Epidermal melanocyte (primary cell): Measurements from ENCODE around the gene NID1.
"Not testable (repeated sequence)": the region's sequence is repeated elsewhere in the genome, so short reads cannot be mapped to it uniquely, and the experiment has no call there.

Experiments used
- DNase-seq: peaks from one replicate; pipeline ENCODE4 v3.0.0; 2011; ENCODE audit warnings: low spot score; ENCODE audit not compliant: insufficient read length

NID1 gene

DNA sequence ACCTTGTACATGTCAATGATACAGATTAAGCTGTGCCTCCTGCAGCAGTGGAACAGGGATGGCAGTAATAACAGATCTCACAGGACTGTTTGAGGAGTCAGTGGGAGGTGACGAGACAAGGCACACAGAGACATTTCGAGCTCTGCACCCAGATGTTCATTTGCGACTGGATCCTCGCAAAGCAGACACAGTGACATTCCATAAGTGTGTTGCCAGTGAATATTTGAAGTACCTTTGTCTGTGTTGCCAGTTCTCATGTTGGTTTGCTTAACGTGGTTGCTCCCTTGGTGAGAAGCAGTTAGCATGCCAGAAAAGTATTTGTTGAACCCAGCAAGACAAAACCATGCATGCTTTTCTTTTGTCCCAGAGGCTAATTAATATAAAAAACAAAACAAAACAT, 67.0 kb downstream of the NID1 start:
- DNase-seq, result no peak

DNA sequence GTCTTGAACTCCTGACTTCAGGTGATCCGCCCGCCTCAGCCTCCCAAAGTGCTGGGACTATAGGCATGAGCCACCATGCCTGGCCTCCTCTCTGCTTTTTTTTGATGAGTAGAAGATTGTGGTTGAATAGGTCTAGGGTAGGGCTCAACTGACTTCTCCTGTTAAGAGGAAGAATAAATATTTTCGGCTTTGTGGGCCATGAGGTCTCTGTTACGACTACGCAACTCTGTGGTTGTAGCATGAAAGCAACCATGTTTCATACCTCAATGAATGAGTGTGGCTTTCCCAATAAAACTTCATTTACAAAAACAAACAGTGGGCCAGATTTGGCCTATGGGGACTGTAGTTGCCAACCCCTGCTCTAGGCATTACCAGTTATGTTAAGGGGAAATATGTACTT, 67.8 kb downstream of the NID1 start:
- DNase-seq, result no peak

DNA sequence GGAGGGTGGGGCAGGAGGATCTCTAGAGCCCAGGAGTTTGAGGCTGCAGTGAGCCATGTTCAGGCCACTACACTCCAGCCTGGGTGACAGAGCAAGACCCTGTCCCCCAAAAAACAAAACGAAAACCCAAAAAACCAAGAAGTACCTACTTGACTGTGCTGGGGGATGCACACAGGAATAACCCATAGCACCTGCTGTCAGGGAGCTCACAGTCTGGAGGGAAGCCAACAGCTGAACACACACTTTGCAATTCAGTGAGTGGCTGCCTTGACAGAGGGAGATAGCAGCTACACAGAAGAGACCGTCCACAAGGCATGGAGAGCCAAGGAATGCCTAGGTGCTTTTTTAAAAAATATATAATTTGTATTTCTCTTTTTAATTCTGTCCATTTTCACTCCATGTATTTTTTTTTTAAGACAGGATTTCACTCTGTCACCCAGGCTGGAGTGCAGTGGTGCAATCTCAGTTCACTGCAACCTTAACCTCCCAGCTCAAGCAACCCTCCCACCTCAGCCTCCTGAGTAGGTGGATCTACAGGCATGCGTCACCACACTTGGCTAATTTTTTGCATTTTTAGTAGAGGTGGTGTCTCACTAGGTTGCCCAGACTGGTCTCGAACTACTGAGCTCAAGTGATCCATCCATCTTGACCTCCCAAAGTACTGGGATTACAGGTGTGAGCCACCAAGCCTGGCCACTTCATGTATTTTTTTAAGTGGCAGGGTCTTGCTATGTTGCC, 68.7 kb downstream of the NID1 start:
- no peak for DNase-seq

DNA sequence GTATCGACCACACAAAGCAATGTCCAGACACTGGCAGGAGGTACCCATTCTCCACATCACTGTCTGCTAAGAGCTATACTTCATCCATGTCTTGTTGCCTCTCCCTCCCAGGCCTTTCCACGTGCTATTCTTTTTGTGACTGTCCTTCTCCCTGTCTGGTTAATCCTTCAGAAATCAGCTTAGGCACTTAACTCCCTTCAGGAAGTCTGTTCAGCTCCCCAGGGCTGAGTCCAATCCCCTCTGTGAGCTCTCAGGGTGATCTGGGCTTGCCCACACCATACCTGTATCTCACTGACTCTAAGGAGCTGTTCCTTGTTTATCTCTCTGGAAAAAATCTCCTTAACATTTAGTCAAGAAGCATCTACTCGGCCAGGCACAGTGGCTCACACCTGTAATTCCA, 69.4 kb downstream of the NID1 start:
- DNase-seq, result no peak

DNA sequence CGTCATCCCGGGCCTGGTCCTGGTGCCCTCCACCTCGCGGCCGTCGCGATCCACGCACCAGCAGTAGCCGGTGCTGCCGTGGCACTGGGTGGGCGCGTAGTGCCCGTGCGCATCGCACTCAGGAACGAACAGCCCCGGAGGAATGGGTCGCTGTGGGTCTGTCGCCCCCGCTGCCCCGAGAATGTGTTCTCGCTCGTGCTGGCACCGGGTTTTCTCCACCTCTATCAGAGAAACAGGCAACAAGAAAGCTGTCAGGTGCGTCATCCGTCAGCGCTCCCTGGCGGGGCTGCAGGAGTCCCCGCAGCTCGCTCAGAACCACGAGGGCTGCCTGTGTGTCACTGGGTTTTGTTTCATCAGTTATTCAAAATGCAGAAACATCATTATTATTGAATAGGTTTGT, 71.2 kb downstream of the NID1 start:
- DNase-seq, result no peak

DNA sequence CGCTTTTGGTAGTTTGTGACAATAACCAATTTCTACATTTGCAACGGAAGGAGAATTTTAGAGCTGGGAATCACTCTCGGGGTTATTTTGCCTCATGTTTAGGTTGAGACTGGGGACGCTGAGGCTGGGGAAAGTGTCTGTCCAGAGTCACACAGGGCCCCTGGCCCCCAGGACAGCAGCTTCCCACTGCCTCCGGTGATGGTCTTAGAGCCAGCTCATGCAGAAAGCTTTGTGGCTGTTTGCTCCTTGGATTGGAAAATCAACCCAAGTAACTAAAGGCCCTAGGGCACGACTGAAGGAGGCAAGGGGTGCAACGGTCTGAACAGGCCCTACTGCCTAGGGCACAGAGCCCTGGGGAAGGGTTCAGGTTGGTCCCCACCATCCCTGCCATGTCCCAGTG, 72.0 kb downstream of the NID1 start:
- DNase-seq, result no peak

DNA sequence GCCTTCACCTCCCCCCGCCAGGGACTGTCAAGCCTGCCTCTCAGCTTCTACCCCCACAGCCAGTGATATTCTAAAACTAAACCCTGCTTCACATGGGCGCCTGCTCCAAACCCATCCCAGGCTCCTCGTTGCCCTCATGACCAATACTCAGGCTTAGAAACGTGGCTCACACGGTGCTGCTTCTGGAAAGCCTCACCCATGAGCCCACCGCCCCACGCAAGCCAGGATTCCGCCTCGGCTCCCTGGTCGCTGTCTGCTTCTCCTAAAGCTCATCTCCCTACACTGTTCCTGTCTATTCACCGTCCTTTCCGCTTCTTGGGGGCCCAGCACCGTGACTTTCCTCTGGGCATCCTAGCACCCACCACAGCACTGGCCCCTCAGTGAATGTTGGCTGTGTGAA, 72.5 kb downstream of the NID1 start:
- DNase-seq, result no peak

DNA sequence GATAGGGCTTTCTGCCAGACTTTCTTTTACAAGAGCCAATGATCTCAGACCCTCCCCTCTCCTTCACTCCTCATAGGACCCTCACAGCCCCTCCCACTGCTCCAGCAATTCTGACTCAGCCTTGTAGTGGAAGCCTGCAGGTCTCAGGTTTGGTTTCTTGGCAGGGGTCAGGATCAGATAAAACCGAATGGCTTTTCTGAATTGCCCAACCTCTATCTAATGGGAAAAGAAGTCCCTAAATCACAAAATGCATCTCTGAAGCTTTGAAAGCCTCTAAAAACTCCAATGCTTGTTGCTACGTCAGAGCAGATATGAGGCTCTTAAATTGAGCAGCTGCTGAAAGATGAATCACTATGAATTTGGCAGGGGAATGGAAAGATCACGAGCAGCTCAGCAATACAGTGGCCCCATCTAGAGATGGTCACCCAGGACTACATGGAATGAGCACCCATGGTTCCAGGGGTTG, 74.5 kb downstream of the NID1 start:
- no peak for DNase-seq

DNA sequence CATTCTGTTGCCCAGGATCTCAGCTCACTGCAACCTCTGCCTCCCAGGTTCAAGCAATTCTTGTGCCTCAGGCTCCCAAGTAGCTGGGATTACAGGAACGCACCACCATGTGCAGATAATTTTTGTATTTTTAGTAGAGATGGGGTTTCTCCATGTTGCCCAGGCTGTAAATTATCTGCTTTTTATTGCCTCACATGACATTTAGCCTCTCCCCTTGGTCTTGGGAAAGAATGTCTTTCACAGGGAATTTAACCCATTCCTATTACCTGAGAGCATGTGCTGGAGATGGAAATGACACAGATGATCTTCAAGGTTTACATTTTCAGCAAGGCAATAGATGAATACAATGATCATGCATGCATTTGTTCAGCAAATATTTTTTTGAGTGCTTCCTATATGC, 75.8 kb downstream of the NID1 start:
- DNase-seq, result no peak

DNA sequence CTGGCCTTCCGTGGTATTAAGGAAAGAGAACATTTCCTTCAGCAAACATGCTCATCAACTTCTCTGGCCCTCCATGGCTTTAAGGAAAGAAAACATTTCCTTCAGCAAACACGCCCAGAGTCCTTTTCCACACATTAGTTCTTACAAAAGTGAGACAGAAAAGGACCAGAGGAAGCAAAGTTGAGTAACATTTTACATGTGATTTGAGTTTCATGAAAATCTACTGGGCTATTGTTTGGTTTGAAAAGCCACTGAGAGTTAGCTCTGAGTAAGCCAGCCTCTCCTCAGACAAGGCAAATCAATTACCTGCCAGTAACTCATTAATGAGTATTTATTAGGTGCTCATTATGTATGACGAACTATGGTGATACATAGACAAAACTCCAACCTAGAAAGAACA, 78.0 kb downstream of the NID1 start:
- no peak for DNase-seq

DNA sequence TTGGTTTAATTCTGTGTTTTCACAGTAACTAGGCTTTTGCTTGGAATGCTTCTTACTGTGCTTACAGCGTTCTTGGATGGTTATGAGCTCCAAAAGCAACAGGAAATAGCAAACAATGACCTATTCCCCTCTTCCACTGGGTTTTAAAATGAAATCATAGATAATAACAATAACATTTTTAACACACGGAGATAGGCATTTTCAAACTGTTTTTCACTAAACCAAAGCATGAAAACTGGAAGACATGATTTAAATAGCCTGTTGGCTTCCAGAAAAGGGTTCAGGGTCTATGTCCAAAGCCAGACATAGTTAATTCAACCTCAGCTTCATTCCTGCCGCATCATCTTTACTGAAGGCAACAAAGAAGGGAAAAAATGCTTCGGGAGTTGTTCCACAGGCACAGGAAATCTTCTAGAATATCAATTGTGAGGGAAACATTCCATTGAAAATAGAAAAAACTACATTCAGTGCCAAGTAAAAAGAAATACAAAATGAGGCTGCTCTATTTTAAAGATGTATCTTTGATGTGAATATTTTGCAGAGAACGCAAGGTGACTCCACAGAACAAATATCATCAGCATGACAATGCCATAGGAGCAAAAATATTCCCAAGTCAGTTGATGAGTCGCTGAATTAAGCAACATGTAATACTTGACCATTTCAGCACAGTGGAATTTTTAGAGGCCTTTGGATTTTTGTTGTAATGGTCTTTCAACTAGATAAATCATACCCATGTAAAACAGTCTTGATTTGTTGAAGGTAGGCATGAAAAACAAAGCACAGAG, 80.7 kb downstream of the NID1 start:
- DNase-seq, result no peak

DNA sequence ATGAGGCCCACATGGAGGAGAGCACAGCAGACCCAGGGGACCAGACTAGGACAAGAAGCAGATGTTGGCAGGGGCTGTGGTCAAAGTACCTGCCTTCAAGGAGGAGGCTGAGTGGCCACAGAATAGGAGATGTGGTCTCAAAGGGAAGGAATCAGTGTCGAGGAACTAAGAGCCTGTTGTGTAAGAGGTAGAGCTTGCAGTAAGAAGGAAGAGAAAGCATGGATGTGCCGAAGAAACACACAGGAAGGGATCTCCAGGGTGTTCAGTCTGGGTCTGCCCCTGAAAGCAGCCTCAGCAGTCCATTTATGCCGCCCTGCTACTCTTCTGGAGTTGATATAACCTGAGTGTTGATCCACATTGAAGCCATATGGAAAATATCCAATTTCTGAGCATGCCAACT, 83.9 kb downstream of the NID1 start:
- DNase-seq, result no peak

DNA sequence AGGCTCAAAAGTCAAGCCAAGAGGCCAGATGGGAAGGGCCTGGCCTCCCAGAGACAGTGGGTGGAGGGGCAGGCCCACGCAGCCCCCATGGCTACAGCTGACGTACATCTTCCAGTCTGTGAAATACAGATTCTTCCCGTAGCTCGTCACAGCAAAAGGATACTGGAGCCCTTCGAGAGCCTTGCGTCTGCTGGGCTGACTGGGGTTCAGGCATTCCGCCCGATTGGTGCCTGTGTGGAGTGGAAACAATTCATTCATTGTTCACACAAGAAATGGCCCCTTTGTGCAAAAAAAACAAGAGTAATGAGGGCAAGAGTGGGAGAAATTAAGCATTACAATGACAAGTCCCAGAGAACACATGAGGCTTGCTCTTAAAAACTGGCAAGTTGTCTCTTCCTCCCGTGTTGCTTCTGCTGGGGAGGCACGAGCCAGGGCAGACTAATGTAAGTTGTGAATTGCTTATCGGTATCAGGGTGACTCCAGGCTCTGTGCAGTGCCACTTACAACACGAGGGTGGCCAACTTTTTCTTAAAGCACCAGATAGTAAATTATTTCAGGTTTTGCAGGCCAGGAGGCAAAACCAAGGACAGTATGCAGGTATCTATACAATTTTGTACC, 85.1 kb downstream of the NID1 start:
- peak; percentile 50 for DNase-seq

DNA sequence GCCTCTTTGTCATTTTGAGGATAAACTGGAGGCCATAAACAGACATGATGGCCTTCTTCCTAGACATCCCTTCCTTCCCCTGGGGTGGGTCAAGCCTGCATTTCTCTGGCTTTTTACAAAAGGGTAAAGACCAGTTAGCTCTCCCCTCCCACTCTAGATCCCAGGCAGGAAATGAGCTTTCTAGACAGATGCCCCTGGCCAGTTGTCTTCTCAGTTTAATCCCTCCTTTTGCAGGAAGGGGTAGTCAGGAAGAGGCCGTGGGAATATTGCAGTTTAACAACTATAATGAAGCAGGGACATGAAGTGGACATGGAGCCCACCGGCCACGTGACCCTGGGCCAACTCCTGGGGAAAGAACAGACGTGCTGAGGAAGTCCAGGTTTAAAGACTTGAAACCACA, 85.7 kb downstream of the NID1 start:
- DNase-seq, result no peak

DNA sequence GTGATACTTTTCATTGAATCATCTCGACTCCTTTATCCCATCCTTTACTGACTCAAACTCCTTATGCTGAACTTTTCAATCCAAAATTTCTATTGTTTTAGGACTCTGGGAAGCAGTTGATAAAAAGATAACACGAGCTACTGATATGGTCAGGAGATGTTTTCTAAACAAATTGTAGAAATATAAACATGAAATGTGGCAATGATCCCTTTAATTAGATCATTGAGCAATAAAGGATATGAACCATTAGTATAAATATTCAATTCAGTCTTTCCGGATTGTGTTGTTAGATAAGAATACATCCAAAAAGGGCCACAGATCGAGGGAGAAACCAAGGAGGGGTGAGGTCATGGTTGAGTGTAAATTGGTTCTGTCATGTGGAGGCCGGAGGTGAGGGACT, 88.4 kb downstream of the NID1 start:
- no peak for DNase-seq

DNA sequence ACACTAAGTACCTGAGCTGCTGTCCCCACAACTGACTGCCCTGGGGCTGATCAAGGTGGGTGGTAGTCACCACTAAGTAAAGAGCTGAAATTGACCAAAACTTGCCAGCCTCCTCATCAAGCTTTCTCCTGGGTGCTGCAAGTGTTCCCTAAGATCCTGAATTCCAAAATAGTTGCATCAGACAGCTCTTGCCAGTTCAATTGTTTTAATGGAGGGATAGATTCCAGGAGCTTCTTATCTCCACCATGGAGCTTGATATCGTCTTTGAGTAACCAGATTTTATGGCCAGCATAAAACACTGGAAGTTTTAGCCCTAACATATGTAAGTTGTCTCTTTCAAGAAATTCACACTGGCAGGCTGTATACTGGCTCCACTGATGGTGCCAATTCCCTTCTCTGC, 90.3 kb downstream of the NID1 start:
- DNase-seq, result no peak

DNA sequence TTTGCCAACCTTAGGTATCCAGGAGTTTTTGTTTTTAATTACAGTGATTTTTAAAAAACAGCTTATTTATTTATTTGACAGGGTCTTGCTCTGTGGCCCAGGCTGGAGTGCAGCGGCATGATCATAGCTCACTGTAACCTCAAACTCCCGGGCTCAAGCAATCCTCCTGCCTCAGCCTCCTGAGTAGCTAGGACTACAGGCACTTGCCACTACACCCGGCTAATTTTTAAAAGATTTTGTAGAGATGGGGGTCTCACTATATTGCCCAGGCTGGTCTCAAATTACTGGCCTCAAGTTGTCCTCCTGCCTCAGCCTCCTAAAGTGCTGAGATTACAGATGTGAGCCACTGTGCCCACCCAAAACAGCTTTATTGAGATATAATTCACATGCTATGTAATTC, 92.2 kb downstream of the NID1 start:
- DNase-seq, result not testable (repeated sequence)

DNA sequence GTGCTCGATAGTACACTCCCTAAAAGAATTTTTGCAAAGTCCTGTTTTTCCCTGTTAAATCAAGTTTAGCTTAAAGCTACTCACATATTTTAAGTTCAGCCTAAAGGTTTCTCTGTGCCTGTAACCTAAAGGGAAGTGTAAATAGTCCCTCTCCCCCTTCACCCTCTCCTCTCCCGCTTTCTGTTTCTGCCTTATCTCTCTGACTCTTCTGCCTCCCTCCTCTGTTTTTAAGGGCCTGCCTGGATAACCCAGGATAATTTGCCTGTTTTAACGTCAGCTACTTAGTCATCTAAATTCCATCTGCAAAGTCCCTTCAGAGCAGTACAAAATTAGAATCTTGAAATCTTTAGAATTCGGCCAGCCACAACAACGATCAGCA, 92.6 kb downstream of the NID1 start:
- no peak for DNase-seq

DNA sequence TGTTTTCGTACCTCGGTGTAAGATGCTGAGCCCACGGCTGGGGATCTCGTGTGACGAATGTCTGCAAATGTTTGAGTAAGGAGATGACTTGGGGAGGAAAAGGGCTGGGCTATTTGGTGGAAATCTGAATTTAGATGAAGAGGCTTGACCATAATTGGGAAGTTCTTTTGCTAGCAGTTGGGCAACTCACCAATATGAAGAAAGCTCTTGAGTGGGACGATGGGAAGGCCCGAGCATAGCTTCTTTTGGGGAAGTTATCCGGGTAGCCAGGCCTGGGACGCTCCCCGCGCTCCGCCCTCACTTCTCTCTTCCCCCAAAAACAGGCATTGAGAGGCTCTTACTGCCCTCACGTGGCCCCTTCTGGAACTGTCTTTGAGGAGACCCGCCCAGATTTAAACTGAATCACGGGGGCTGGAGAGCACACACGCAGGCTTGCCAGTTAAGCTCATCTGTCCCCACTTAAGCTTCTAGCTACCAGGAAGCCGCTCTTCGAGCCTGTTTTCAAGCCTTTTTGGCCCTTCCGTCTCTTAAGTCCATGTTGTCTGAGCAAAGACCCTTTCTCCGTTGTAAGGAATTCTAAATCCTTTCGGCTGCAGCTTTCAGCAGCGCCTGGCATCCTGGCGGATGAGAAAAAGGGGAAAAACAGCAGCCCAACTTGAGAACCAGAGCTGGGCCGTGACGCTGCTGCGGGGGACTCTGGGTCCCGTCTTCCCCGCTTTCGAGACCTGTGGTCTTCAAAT, 93.1 kb downstream of the NID1 start:
- DNase-seq, result peak; percentile 85

DNA sequence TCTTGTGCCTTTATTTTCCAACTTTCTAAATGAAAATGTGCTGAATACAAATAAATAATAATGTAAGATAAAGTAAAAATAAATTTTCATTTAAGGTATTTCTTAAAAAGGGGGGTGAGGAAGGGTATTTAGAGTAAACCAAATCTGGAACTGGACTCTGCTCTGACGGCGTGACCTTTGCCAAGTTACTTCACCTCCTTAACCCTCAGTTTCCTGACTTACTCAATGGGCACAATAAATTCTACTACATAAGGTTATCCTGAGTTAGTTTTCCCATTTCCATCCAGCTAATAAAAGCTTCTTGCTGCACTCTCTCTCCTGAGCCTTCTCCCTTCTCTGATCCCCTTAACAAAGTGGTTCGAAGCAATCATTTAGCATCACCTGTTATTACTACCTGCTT, 93.9 kb downstream of the NID1 start:
- no peak for DNase-seq

DNA sequence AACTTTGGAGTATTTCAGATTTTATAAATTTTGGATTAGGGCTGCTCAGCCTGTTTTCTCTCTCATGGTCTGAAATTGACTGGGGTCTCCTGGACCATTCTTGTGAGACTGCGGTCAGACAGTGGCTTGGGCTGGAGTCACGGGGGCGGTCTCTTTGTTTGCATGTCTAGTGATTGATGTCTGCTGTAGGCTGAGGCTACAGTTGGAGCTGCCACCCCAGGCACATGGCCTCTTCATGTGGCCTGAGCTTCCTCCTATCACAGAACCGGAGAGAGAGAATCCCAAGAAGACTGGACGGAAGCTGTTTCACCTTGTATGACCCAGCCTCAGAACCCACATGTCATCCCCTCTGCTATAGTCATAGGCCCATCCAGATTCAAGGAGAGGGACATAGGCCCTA, 96.1 kb downstream of the NID1 start:
- no peak for DNase-seq

DNA sequence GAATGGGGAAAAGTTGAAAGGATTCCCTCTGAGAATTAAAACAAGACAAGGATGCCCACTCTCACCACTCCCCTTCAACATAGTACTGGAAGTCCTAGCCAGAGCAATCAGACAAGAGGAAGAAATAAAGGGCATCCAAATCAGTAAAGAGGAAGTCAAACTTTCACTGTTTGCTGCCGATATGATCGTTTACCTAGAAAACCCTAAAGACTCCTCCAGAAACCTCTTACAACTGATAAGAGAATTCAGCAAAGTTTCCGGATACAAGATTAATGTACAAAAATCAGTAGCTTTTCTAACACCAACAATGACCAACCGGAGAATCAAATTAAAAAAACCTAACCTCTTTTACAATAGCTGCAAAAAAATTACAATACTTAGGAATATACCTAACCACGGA, 98.8 kb downstream of the NID1 start:
- not testable (repeated sequence) for DNase-seq
